K562 (cell line): Measurements from ENCODE around the gene ISYNA1. TPM values are rescaled to one million over a fixed set of nuclear protein-coding genes. Genes with fewer than 3 reads are reported as not detected.

Experiments
- BHLHE40 ChIP-seq: IDR thresholded peaks from 2 replicates; pipeline ENCODE4 v1.6.1; 2011; ENCODE audit warnings: low read length, improper control_type of control experiment
- CBFA2T2 ChIP-seq: fragments of 450-650 bp; conservative IDR thresholded peaks from 2 replicates; pipeline ENCODE4 v1.6.1; 2017; ENCODE audit warnings: mild to moderate bottlenecking
- CC2D1A ChIP-seq: fragments of 450-650 bp; IDR thresholded peaks from 2 replicates; pipeline ENCODE4 v1.6.1; 2017; ENCODE audit warnings: mild to moderate bottlenecking
- CGGBP1 ChIP-seq: fragments of 250-450 bp; sonication (Bioruptor Pico); IDR thresholded peaks from 2 replicates; pipeline ENCODE4 v1.9.0; 2021; ENCODE audit warnings: mild to moderate bottlenecking
- FOXA3 ChIP-seq, 2 experiments: fragments of 450-650 bp in 1 of 2; sonication (generic) in 1 of 2; formaldehyde crosslinking; IDR thresholded peaks in 1 of 2; conservative IDR thresholded peaks in 1 of 2; 2 replicates each; pipeline versions ENCODE4 v1.4.0 to v1.8.0; 2020 to 2022; ENCODE audit warnings: mild to moderate bottlenecking in 2 of 2, missing genetic modification reagents in 1 of 2
- GTF2E2 ChIP-seq: fragments of 200-800 bp; sonication (Bioruptor generic); IDR thresholded peaks from 2 replicates; pipeline ENCODE4 v1.6.1; 2016; ENCODE audit warnings: missing genetic modification characterization, missing compliant biosample characterization
- HMG20B ChIP-seq: fragments of 250-450 bp; sonication (Bioruptor Pico); IDR thresholded peaks from 2 replicates; pipeline ENCODE4 v1.5.0; 2021; ENCODE audit warnings: mild to moderate bottlenecking
- MCM3 ChIP-seq: fragments of 450-650 bp; IDR thresholded peaks from 2 replicates; pipeline ENCODE4 v1.6.1; 2016
- MTA3 ChIP-seq: fragments of 450-650 bp; formaldehyde crosslinking; IDR thresholded peaks from 2 replicates; pipeline ENCODE4 v1.6.1; 2017; ENCODE audit warnings: mild to moderate bottlenecking, borderline replicate concordance
- NBN ChIP-seq: fragments of 450-650 bp; IDR thresholded peaks from 2 replicates; pipeline ENCODE4 v1.6.1; 2016; ENCODE audit warnings: low read depth, mild to moderate bottlenecking
- RAD21 ChIP-seq, 2 experiments: fragments of 250-450 bp in 1 of 2; fragments of 450-650 bp in 1 of 2; sonication (Bioruptor Pico) in 1 of 2; formaldehyde crosslinking in 1 of 2; IDR thresholded peaks in 1 of 2; conservative IDR thresholded peaks in 1 of 2; 2 replicates each; pipeline versions ENCODE4 v1.4.0 to v1.8.0; 2020 to 2022; ENCODE audit warnings: mild to moderate bottlenecking in 2 of 2, moderate library complexity in 1 of 2
- STAG1 ChIP-seq: sonication (generic); formaldehyde crosslinking; IDR thresholded peaks from 2 replicates; pipeline ENCODE4 v1.5.0; 2020; ENCODE audit warnings: missing genetic modification reagents, borderline replicate concordance
- TAF9B ChIP-seq: fragments of 450-650 bp; IDR thresholded peaks from 2 replicates; pipeline ENCODE4 v1.6.1; 2018; ENCODE audit warnings: mild to moderate bottlenecking; ENCODE audit not compliant: partially characterized antibody
- ZBTB2 ChIP-seq: fragments of 450-650 bp; IDR thresholded peaks from 2 replicates; pipeline ENCODE4 v1.6.1; 2016; ENCODE audit warnings: antibody characterized with exemption
- ZC3H4 ChIP-seq: sonication (generic); formaldehyde crosslinking; IDR thresholded peaks from 2 replicates; pipeline ENCODE4 v1.9.0; 2021; ENCODE audit warnings: missing genetic modification reagents, borderline replicate concordance
- ZNF561 ChIP-seq: fragments of 450-650 bp; formaldehyde crosslinking; conservative IDR thresholded peaks from 2 replicates; pipeline ENCODE4 v1.4.0; 2020; ENCODE audit warnings: mild to moderate bottlenecking, moderate library complexity
- ZNF766 ChIP-seq: fragments of 200-800 bp; sonication (Bioruptor generic); conservative IDR thresholded peaks from 2 replicates; pipeline ENCODE4 v1.6.1; 2016; ENCODE audit warnings: missing genetic modification characterization, missing compliant biosample characterization
- ZZZ3 ChIP-seq: fragments of 450-650 bp; IDR thresholded peaks from 2 replicates; pipeline ENCODE4 v1.6.1; 2016; ENCODE audit warnings: antibody characterized with exemption, mild to moderate bottlenecking, moderate library complexity
- polyA plus RNA-seq, 8 experiments: library from polyadenylated mRNA; depleted of rRNA in 4 of 8; stranded (reverse) in 5 of 8; unstranded in 3 of 8; fragments of >200 nt; fragmentation: Nextera tagmentation in 2 of 8; fragmentation: Illumina TruSeq in 1 of 8; extraction: Ambion mirVana in 2 of 8; extraction: Trizol in 1 of 8; gene quantifications; 2 replicates each; pipeline versions ENCODE4 v1.2.1 to v1.2.3, GENCODE V29; 2011 to 2014; ENCODE audit warnings: inconsistent platforms in 1 of 8, missing spikeins in 1 of 8
- total RNA-seq, 7 experiments: library from RNA; depleted of rRNA in 6 of 7; stranded (reverse); fragments of >200 nt in 6 of 7; fragmentation: Illumina TruSeq in 2 of 7; extraction: Trizol in 2 of 7; gene quantifications; 2 replicates each; pipeline versions ENCODE4 v1.2.1 to v1.2.3, GENCODE V29; 2011 to 2021; ENCODE audit warnings: low replicate concordance in 1 of 7
- TF ChIP-seq, protein P1 (sequence below): fragments of 150-350 bp; conservative IDR thresholded peaks from 2 replicates; pipeline ENCODE4 v1.6.1; 2014; ENCODE audit warnings: low read length
- TF ChIP-seq, protein P2 (sequence below): fragments of 250-450 bp; sonication (Bioruptor Pico); IDR thresholded peaks from 2 replicates; pipeline ENCODE4 v1.8.0; 2021; ENCODE audit warnings: mild to moderate bottlenecking, moderate library complexity
- TF ChIP-seq, protein P3 (sequence below): sonication (generic); formaldehyde crosslinking; IDR thresholded peaks from 2 replicates; pipeline ENCODE4 v1.8.1; 2023; ENCODE audit warnings: mild to moderate bottlenecking, missing genetic modification reagents, moderate library complexity

Gene ISYNA1
- total and polyA plus RNA-seq, 9 of the 15 experiments (the other 6 are each of a cell fraction or from before 2014, with no cell fraction given): 21.8 to 460 (median 93.2) TPM

- TF ChIP-seq MTA3: no peak
- no peak for TF ChIP-seq CBFA2T2
- TF ChIP-seq, protein P1, sequence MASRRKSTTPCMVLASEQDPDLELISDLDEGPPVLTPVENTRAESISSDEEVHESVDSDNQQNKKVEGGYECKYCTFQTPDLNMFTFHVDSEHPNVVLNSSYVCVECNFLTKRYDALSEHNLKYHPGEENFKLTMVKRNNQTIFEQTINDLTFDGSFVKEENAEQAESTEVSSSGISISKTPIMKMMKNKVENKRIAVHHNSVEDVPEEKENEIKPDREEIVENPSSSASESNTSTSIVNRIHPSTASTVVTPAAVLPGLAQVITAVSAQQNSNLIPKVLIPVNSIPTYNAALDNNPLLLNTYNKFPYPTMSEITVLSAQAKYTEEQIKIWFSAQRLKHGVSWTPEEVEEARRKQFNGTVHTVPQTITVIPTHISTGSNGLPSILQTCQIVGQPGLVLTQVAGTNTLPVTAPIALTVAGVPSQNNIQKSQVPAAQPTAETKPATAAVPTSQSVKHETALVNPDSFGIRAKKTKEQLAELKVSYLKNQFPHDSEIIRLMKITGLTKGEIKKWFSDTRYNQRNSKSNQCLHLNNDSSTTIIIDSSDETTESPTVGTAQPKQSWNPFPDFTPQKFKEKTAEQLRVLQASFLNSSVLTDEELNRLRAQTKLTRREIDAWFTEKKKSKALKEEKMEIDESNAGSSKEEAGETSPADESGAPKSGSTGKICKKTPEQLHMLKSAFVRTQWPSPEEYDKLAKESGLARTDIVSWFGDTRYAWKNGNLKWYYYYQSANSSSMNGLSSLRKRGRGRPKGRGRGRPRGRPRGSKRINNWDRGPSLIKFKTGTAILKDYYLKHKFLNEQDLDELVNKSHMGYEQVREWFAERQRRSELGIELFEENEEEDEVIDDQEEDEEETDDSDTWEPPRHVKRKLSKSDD: no peak
- no peak for TF ChIP-seq GTF2E2 (tag)
- TF ChIP-seq, protein P2, sequence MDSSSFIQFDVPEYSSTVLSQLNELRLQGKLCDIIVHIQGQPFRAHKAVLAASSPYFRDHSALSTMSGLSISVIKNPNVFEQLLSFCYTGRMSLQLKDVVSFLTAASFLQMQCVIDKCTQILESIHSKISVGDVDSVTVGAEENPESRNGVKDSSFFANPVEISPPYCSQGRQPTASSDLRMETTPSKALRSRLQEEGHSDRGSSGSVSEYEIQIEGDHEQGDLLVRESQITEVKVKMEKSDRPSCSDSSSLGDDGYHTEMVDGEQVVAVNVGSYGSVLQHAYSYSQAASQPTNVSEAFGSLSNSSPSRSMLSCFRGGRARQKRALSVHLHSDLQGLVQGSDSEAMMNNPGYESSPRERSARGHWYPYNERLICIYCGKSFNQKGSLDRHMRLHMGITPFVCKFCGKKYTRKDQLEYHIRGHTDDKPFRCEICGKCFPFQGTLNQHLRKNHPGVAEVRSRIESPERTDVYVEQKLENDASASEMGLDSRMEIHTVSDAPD (CRISPR knock-in tag): no peak
- TF ChIP-seq MCM3: no peak
- TF ChIP-seq ZC3H4 (CRISPR knock-in tag): no peak
- no peak for TF ChIP-seq NBN
- no peak for TF ChIP-seq ZZZ3
- TF ChIP-seq ZBTB2: no peak
- TF ChIP-seq ZNF766 (CRISPR knock-in tag): no peak
- no peak for TF ChIP-seq FOXA3 (CRISPR knock-in tag; conservative IDR thresholded peaks at IDR 0.05 in 1 of 2, IDR thresholded peaks at IDR 0.05 in 1 of 2)
- TF ChIP-seq ZNF561: no peak
- TF ChIP-seq BHLHE40: 0 out of 2 replicates have a peak, but pooled peaks have one; percentile 15
- TF ChIP-seq, protein P3, sequence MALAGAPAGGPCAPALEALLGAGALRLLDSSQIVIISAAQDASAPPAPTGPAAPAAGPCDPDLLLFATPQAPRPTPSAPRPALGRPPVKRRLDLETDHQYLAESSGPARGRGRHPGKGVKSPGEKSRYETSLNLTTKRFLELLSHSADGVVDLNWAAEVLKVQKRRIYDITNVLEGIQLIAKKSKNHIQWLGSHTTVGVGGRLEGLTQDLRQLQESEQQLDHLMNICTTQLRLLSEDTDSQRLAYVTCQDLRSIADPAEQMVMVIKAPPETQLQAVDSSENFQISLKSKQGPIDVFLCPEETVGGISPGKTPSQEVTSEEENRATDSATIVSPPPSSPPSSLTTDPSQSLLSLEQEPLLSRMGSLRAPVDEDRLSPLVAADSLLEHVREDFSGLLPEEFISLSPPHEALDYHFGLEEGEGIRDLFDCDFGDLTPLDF (CRISPR knock-in tag): no peak
- TF ChIP-seq STAG1 (CRISPR knock-in tag): peak; percentile 92
- no peak for TF ChIP-seq CGGBP1 (CRISPR knock-in tag)
- no peak for TF ChIP-seq HMG20B
- peak; percentile 79 to 86 for TF ChIP-seq RAD21 (CRISPR knock-in tag; conservative IDR thresholded peaks at IDR 0.05 in 1 of 2, IDR thresholded peaks at IDR 0.05 in 1 of 2)
- TF ChIP-seq CC2D1A: no peak
- no peak for TF ChIP-seq TAF9B
These were observed 13.3 kb upstream of the ISYNA1 start (continued) for GRCh38 chr19:18450931-18451836.
